ENCODE data around the gene UNC119B.

UNC119B gene

GRCh38 chr12:120766566-120766965 lies 56.3 kb downstream of the UNC119B start:
- TF ChIP-seq, protein P1, sequence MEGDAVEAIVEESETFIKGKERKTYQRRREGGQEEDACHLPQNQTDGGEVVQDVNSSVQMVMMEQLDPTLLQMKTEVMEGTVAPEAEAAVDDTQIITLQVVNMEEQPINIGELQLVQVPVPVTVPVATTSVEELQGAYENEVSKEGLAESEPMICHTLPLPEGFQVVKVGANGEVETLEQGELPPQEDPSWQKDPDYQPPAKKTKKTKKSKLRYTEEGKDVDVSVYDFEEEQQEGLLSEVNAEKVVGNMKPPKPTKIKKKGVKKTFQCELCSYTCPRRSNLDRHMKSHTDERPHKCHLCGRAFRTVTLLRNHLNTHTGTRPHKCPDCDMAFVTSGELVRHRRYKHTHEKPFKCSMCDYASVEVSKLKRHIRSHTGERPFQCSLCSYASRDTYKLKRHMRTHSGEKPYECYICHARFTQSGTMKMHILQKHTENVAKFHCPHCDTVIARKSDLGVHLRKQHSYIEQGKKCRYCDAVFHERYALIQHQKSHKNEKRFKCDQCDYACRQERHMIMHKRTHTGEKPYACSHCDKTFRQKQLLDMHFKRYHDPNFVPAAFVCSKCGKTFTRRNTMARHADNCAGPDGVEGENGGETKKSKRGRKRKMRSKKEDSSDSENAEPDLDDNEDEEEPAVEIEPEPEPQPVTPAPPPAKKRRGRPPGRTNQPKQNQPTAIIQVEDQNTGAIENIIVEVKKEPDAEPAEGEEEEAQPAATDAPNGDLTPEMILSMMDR (conservative IDR thresholded peaks at IDR 0.05; ENCODE audit: low read depth), result no peak
- ChIA-PET POLR2A (ENCODE audit: low non-redundant PET) (no interaction called here), CTCF (no interaction called here)
- DNase-seq (ENCODE audit: low spot score), result no peak
- no peak overlapping the region for H3K27ac ChIP-seq

DNA sequence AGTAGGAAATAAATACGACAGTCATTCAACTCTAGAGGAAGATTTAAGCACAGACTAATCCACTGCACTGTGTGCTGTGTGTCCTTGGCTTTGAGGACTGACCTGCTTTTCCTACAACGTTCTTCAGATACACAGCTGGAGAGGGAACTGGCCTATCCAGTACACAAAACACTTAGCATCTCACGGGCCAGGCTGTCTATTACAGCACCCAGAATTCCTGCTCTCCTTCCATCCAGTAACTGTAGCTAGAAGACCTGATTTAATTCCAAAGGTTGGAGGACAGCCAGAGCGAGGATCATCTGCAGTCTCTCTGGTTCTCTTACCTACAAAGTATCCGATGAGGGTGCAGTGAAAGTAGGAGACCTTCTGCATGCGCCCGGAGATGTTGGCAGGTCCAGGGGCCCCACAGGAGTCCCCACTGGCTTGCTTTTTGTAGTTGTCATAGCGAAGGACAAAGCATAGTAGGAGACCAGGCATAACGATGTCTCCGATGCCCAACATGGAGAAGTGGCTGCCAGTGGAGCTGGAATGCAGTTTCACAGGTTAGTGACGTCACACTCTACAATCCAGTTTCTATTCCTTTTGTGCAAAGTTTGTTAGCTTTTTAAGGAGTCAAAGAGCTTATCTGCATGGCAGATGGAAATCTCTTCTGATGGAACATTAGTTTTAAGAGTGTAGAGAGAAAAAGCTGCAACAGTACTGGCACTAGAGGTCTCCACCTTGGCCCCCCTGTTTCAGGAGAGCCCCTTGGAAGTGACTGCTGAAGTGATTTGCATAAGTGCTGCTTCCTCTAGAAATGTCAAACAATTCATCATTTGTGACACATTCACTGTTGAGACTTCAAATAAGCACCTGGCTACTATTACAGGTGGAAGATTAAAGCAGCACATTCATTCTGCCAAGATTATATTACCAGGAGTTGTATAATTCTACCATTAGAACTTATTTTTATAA lies 57.1 kb downstream of the UNC119B start:
- no peak for DNase-seq (ENCODE audit: low spot score)
- H3K27ac ChIP-seq, result no peak overlapping the region
- CTCF ChIA-PET, result interaction anchor here (0.5 kb wide), 1 partner anchor 14 kb away, joined by 3 read pairs; no protein-coding TSS in a partner anchor
- TF ChIP-seq, protein P1 (conservative IDR thresholded peaks at IDR 0.05; ENCODE audit: low read depth), result no peak
- POLR2A ChIA-PET (ENCODE audit: low non-redundant PET), result no interaction called here

DNA sequence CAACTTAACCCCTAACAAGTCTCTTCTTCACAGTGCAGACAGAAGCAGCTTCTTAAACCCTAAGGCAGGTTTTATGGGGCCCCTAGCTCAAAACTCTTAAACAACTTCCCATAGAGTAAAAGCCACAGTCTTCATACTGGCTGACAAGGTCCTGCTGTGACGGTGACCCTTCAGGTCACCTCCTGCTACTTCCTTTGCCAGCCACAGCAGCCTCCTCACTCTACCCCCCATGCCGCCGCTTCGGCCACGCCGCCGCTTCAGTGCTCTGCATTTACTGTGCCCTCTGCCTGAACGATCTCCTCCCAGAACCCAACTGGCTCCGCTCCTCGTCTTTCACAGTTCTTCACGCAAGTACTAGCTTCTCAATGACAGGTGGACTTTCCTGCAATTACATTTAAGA lies 60.8 kb downstream of the UNC119B start:
- ChIA-PET CTCF (no interaction called here), POLR2A (ENCODE audit: low non-redundant PET) (no interaction called here)
- no peak overlapping the region for H3K27ac ChIP-seq
- DNase-seq (ENCODE audit: low spot score), result no peak
- TF ChIP-seq, protein P1 (conservative IDR thresholded peaks at IDR 0.05; ENCODE audit: low read depth), result no peak

Data from RWPE1 (cell line).